Measurements from ENCODE around the gene PLEKHH2.

- TF ChIP-seq CTCF (conservative IDR thresholded peaks at IDR 0.05) (no peak), ZFX (IDR thresholded peaks at IDR 0.05) (no peak)
Observed at GRCh38 chr2:43610361-43610760, 26.7 kb upstream of the PLEKHH2 start.

Data from C4-2B (cell line).